Measurements from ENCODE around the gene ZNF519. TPM values are rescaled to one million over a fixed set of nuclear protein-coding genes. Genes with fewer than 3 reads are reported as not detected.

Gene ZNF519
- total and polyA plus RNA-seq, 2 of the 8 experiments (the other 6 are each of a cell fraction or from before 2014, with no cell fraction given): 24.0 to 38.6 TPM

DNA sequence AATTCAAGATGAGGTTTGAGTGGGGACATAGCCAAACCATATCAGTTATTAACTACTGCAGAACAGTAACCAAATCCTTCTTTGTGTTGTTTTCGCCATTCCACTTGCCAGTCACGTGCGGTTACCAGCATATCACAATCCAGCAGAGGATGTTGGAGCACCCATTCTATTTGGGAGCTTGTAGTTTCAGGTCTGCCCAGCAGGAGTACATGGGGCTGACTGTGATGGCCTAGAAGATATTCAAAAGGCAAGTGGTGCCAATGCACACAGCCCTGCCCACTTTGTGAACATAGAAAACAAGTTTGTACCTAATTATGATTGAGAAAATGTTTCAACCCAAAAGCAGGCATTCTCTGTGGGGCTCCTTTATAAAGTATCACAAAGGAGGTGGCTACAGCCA lies 57.0 kb downstream of the ZNF519 start:
- H3K23me2 ChIP-seq (ENCODE audit: low read depth, low read length): no peaks in the 10 kb centered on the region
- H3K14ac ChIP-seq (ENCODE audit: insufficient read length): no peak overlapping the region
- H4K91ac ChIP-seq (replicated peaks; ENCODE audit: insufficient read length, low read length): no peak overlapping the region
- no peak overlapping the region for H3K18ac ChIP-seq (ENCODE audit: extremely low read depth, low read length)
- H4K20me1 ChIP-seq (replicated peaks in 1 of 2; ENCODE audit: control insufficient read depth in 1 of 2, insufficient read depth in 2 of 2, low read length in 2 of 2): no peaks in the 10 kb centered on the region
- TF ChIP-seq, protein P1, sequence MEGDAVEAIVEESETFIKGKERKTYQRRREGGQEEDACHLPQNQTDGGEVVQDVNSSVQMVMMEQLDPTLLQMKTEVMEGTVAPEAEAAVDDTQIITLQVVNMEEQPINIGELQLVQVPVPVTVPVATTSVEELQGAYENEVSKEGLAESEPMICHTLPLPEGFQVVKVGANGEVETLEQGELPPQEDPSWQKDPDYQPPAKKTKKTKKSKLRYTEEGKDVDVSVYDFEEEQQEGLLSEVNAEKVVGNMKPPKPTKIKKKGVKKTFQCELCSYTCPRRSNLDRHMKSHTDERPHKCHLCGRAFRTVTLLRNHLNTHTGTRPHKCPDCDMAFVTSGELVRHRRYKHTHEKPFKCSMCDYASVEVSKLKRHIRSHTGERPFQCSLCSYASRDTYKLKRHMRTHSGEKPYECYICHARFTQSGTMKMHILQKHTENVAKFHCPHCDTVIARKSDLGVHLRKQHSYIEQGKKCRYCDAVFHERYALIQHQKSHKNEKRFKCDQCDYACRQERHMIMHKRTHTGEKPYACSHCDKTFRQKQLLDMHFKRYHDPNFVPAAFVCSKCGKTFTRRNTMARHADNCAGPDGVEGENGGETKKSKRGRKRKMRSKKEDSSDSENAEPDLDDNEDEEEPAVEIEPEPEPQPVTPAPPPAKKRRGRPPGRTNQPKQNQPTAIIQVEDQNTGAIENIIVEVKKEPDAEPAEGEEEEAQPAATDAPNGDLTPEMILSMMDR (IDR thresholded peaks at IDR 0.05; ENCODE audit: control extremely low read depth in 1 of 3, insufficient read depth in 1 of 3, low read depth in 1 of 3, low read length in 3 of 3): peak in 2 of 3 experiments; percentile 12 to 22; a peak in 2 of 4 replicates
- no peak for TF ChIP-seq CEBPB (IDR thresholded peaks at IDR 0.05; ENCODE audit: low read depth, low read length)
- no peak for TF ChIP-seq GTF2F1 (IDR thresholded peaks at IDR 0.05; ENCODE audit: borderline replicate concordance, low read depth, low read length)
- no peak for TF ChIP-seq JUN (IDR thresholded peaks at IDR 0.05; ENCODE audit: low read depth, low read length)
- no peak for TF ChIP-seq CHD2 (IDR thresholded peaks at IDR 0.05; ENCODE audit: low read length)
- TF ChIP-seq CHD1 (IDR thresholded peaks at IDR 0.05; ENCODE audit: low read depth, low read length): no peak
- TF ChIP-seq RAD21 (IDR thresholded peaks at IDR 0.05 in 1 of 2, conservative IDR thresholded peaks at IDR 0.05 in 1 of 2; ENCODE audit: low read depth in 2 of 2, low read length in 2 of 2): no peak; a peak in 1 of 4 replicates
- H2BK20ac ChIP-seq (ENCODE audit: low read length): no peak overlapping the region
- H2BK15ac ChIP-seq (ENCODE audit: low read length): no peak overlapping the region
- no peak overlapping the region for H2BK5ac ChIP-seq (ENCODE audit: low read depth, low read length)
- no peak overlapping the region for H2AK5ac ChIP-seq (ENCODE audit: low read depth, low read length)
- no peaks in the 10 kb centered on the region for H3K79me2 ChIP-seq (ENCODE audit: control insufficient read depth in 1 of 2, insufficient read depth in 2 of 2, low read length in 2 of 2)
- FAIRE-seq (no peak), DNase-seq (ENCODE audit: low read depth in 1 of 2, low spot score in 2 of 2) (no peak)
- H3K4me3 ChIP-seq (ENCODE audit: extremely low read depth in 1 of 4, insufficient read depth in 2 of 4, low read depth in 3 of 4, low read length in 4 of 4): no peak overlapping the region
- H3K4me2 ChIP-seq (ENCODE audit: insufficient read depth in 1 of 2, low read depth in 2 of 2, low read length in 2 of 2): no peak overlapping the region
- no peak overlapping the region for H3K27ac ChIP-seq (ENCODE audit: low read depth, low read length)
- no peaks in the 10 kb centered on the region for H3K9me3 ChIP-seq (ENCODE audit: insufficient read depth in 2 of 2, low read depth in 1 of 2, low read length in 1 of 2)
- ChIA-PET POLR2A (ENCODE audit: partially characterized antibody) (no interaction called here), CTCF (ENCODE audit: partially characterized antibody) (interaction anchor here (0.7 to 1.4 kb wide), 4 partner anchors 9 to 261 kb away, joined by 4 to 6 read pairs (median 5); no protein-coding TSS in a partner anchor)
- H3K27me3 ChIP-seq (replicated peaks in 1 of 4; ENCODE audit: control insufficient read depth in 3 of 4, extremely low read depth in 1 of 4, insufficient read depth in 3 of 4, low read length in 3 of 4): no peaks in the 10 kb centered on the region
- no peak overlapping the region for H2BK12ac ChIP-seq (ENCODE audit: low read depth, low read length)
- H3K4ac ChIP-seq (replicated peaks; ENCODE audit: insufficient read length, low read depth, low read length): no peak overlapping the region
- H3K9ac ChIP-seq (replicated peaks in 1 of 4; ENCODE audit: extremely low read depth in 1 of 4, low read depth in 3 of 4, low read length in 3 of 4): no peak overlapping the region
- H3K36me3 ChIP-seq (ENCODE audit: control insufficient read depth in 2 of 4, insufficient read depth in 4 of 4, low read length in 3 of 4): no peaks in the 10 kb centered on the region; a peak in 1 of 8 replicates
- no peak overlapping the region for H3K23ac ChIP-seq (ENCODE audit: insufficient read length)
- H3K79me1 ChIP-seq (ENCODE audit: low read depth, low read length): no peaks in the 10 kb centered on the region
- H4K5ac ChIP-seq (ENCODE audit: insufficient read length, low read depth, low read length): no peak overlapping the region
- no peak overlapping the region for H2BK120ac ChIP-seq (replicated peaks; ENCODE audit: low read depth, low read length)
- no peaks in the 10 kb centered on the region for H3K4me1 ChIP-seq (replicated peaks in 1 of 4; ENCODE audit: control insufficient read depth in 3 of 4, insufficient read depth in 4 of 4, low read length in 3 of 4)
- WGBS, 2 experiments (ENCODE audit: extremely low coverage in 1 of 2, insufficient coverage in 1 of 2, insufficient read length in 1 of 2, insufficient replicate concordance in 2 of 2, low coverage in 1 of 2, low lambda C conversion rate in 2 of 2, missing lambda C conversion rate in 1 of 2): 98% methylated on average over 3 of the region's 3 CpGs; no CpG with 5 or more reads in 1 of the 2 experiments
- H2AFZ ChIP-seq (ENCODE audit: low read length): no peak overlapping the region
- no peak overlapping the region for H4K8ac ChIP-seq (ENCODE audit: extremely low read depth, insufficient read depth, low read length)
- H3K56ac ChIP-seq (replicated peaks; ENCODE audit: insufficient read length, low read depth, low read length): no peak overlapping the region

Measured in H1 (cell line).